Measurements from ENCODE around the gene SSBP4.

Gene SSBP4

DNA sequence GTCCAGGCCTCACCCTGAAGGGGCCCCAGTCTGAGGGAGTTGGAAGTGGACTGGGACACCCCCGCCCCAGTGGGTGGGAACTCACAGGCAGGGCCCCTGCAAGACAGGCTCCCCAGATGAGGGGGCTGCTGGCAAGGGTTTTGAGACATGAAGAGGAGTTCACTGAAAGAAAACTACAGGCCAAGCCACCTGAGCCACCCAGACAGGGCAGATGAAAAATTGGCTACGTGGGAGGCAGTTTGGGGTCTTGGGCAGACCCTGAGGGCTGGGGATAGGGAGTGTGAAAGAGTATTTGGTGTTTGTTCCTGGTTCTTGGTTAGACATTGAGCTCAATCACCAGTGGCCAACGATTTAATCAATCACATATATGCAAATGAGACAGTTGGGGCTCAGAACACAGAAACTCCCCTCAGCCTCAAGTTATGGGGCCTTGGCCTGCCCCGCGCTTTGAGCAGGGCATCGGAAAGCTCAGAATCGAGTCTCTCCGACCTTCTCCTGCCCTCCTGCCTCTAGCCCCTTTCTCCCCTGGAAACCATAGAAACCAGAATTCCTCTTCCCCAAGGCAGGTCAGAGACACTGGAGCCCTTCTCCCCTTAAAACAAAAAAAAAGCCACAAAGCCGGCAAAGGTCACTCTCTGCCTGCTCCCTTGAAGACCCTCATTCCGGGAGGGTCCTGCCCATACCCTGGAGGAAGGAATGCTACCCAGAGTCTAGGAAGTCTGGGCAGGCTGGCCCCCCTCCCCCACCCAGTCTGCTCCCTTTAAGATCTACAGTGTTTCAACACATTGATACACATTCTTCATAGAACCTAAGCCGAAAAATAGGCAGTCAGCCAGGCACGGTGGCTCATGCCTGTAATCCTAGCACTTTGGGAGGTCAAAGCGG lies 20.1 kb downstream of the SSBP4 start:
- H3K4me1 ChIP-seq (ENCODE audit: control insufficient read depth, low read depth, low read length), result peaks cover 10% of the 10 kb centered on the region
- H2BK120ac ChIP-seq (ENCODE audit: low read depth, low read length), result no peak overlapping the region
- peak overlapping the region; percentile 41 for H2BK5ac ChIP-seq (ENCODE audit: low read length)
- H3K56ac ChIP-seq (ENCODE audit: low read length), result peak overlapping the region; percentile 93
- H3K18ac ChIP-seq (ENCODE audit: low read length), result peak overlapping the region; percentile 76
- no peak overlapping the region for H3K4ac ChIP-seq (ENCODE audit: low read depth, low read length)
- H3K9ac ChIP-seq (ENCODE audit: low read length), result peak overlapping the region; percentile 73
- H3K27me3 ChIP-seq (ENCODE audit: insufficient read depth, low read length, poor library complexity), result no peaks in the 10 kb centered on the region
- no peak overlapping the region for H3K4me2 ChIP-seq (ENCODE audit: low read length)
- no CpG with 5 or more reads among the region's 13 CpGs for WGBS (ENCODE audit: extremely low coverage, insufficient coverage, low lambda C conversion rate)
- no peak overlapping the region for H3K4me3 ChIP-seq (ENCODE audit: low read length)
- no peak overlapping the region for H2AK5ac ChIP-seq (ENCODE audit: low read length)
- H3K36me3 ChIP-seq (ENCODE audit: control insufficient read depth, insufficient read depth, low read length), result peaks cover 4% of the 10 kb centered on the region
- H3K27ac ChIP-seq (ENCODE audit: low read depth, low read length), result peak overlapping the region; percentile 90
- DNase-seq, result no peak
- H4K5ac ChIP-seq (ENCODE audit: low read length), result no peak overlapping the region
- H2BK15ac ChIP-seq (replicated peaks; ENCODE audit: low read depth), result no peak overlapping the region
- no peaks in the 10 kb centered on the region for H3K79me1 ChIP-seq (ENCODE audit: low read length)
- peak overlapping the region; percentile 7 for H4K8ac ChIP-seq (ENCODE audit: low read depth, low read length)
- H3K79me2 ChIP-seq (ENCODE audit: control insufficient read depth, insufficient read depth, low read length), result no peaks in the 10 kb centered on the region
- H3K23ac ChIP-seq (ENCODE audit: low read length), result no peak overlapping the region

- H3K4me3 ChIP-seq (ENCODE audit: low read length), result no peak overlapping the region
- H3K18ac ChIP-seq (ENCODE audit: low read length), result no peak overlapping the region
- H3K27me3 ChIP-seq (ENCODE audit: insufficient read depth, low read length, poor library complexity), result no peaks in the 10 kb centered on the region
- no peak overlapping the region for H4K5ac ChIP-seq (ENCODE audit: low read length)
- H2BK15ac ChIP-seq (replicated peaks; ENCODE audit: low read depth), result no peak overlapping the region
- H3K9ac ChIP-seq (ENCODE audit: low read length), result no peak overlapping the region
- H2BK5ac ChIP-seq (ENCODE audit: low read length), result no peak overlapping the region
- H3K27ac ChIP-seq (ENCODE audit: low read depth, low read length), result peak overlapping the region; percentile 90
- no peak overlapping the region for H3K23ac ChIP-seq (ENCODE audit: low read length)
- H2BK120ac ChIP-seq (ENCODE audit: low read depth, low read length), result no peak overlapping the region
- H3K79me1 ChIP-seq (ENCODE audit: low read length), result no peaks in the 10 kb centered on the region
- H3K4me2 ChIP-seq (ENCODE audit: low read length), result no peak overlapping the region
- H4K8ac ChIP-seq (ENCODE audit: low read depth, low read length), result no peak overlapping the region
- peaks cover 10% of the 10 kb centered on the region for H3K4me1 ChIP-seq (ENCODE audit: control insufficient read depth, low read depth, low read length)
- WGBS (ENCODE audit: extremely low coverage, insufficient coverage, low lambda C conversion rate), result no CpG with 5 or more reads among the region's 9 CpGs
- no peaks in the 10 kb centered on the region for H3K79me2 ChIP-seq (ENCODE audit: control insufficient read depth, insufficient read depth, low read length)
- H3K56ac ChIP-seq (ENCODE audit: low read length), result peak overlapping the region; percentile 34
- no peak overlapping the region for H3K4ac ChIP-seq (ENCODE audit: low read depth, low read length)
- no peak overlapping the region for H2AK5ac ChIP-seq (ENCODE audit: low read length)
- H3K36me3 ChIP-seq (ENCODE audit: control insufficient read depth, insufficient read depth, low read length), result peaks cover 4% of the 10 kb centered on the region
- no peak for DNase-seq
These were observed 20.7 kb downstream of the SSBP4 start for GRCh38 chr19:18439910-18440237.

GRCh38 chr19:18440415-18440877 lies 21.2 kb downstream of the SSBP4 start:
- WGBS (ENCODE audit: extremely low coverage, insufficient coverage, low lambda C conversion rate), result no CpG with 5 or more reads among the region's 11 CpGs
- H3K27ac ChIP-seq (ENCODE audit: low read depth, low read length), result no peak overlapping the region
- DNase-seq, result peak; percentile 54

GRCh38 chr19:18440936-18441803 lies 22.0 kb downstream of the SSBP4 start:
- Histone ChIP-seq H3K4me3 (ENCODE audit: low read length) (no peak overlapping the region), H3K27me3 (ENCODE audit: insufficient read depth, low read length, poor library complexity) (no peaks in the 10 kb centered on the region), H3K27ac (ENCODE audit: low read depth, low read length) (no peak overlapping the region), H2AK5ac (ENCODE audit: low read length) (no peak overlapping the region), H3K36me3 (ENCODE audit: control insufficient read depth, insufficient read depth, low read length) (peaks cover under 1% of the 10 kb centered on the region), H3K56ac (ENCODE audit: low read length) (no peak overlapping the region), H2BK120ac (ENCODE audit: low read depth, low read length) (no peak overlapping the region), H3K23ac (ENCODE audit: low read length) (no peak overlapping the region), H3K4ac (ENCODE audit: low read depth, low read length) (no peak overlapping the region), H3K18ac (ENCODE audit: low read length) (no peak overlapping the region), H3K79me1 (ENCODE audit: low read length) (no peaks in the 10 kb centered on the region), H2BK15ac (replicated peaks; ENCODE audit: low read depth) (no peak overlapping the region), H4K8ac (ENCODE audit: low read depth, low read length) (no peak overlapping the region), H2BK5ac (ENCODE audit: low read length) (no peak overlapping the region), H3K4me1 (ENCODE audit: control insufficient read depth, low read depth, low read length) (peaks cover 10% of the 10 kb centered on the region), H4K5ac (ENCODE audit: low read length) (no peak overlapping the region), H3K79me2 (ENCODE audit: control insufficient read depth, insufficient read depth, low read length) (no peaks in the 10 kb centered on the region), H3K4me2 (ENCODE audit: low read length) (no peak overlapping the region), H3K9ac (ENCODE audit: low read length) (no peak overlapping the region)
- no peak for DNase-seq
- no CpG with 5 or more reads among the region's 23 CpGs for WGBS (ENCODE audit: extremely low coverage, insufficient coverage, low lambda C conversion rate)

More at GRCh38 chr19:18440415-18440877, 21.2 kb downstream of the SSBP4 start:
- Histone ChIP-seq H2BK15ac (replicated peaks; ENCODE audit: low read depth) (no peak overlapping the region), H2AK5ac (ENCODE audit: low read length) (no peak overlapping the region), H3K4me1 (ENCODE audit: control insufficient read depth, low read depth, low read length) (peaks cover 10% of the 10 kb centered on the region), H2BK5ac (ENCODE audit: low read length) (no peak overlapping the region), H3K56ac (ENCODE audit: low read length) (no peak overlapping the region), H3K9ac (ENCODE audit: low read length) (no peak overlapping the region), H3K79me1 (ENCODE audit: low read length) (no peaks in the 10 kb centered on the region), H3K4me2 (ENCODE audit: low read length) (no peak overlapping the region), H3K27me3 (ENCODE audit: insufficient read depth, low read length, poor library complexity) (no peaks in the 10 kb centered on the region), H3K4me3 (ENCODE audit: low read length) (no peak overlapping the region), H3K23ac (ENCODE audit: low read length) (no peak overlapping the region), H4K8ac (ENCODE audit: low read depth, low read length) (no peak overlapping the region), H3K4ac (ENCODE audit: low read depth, low read length) (no peak overlapping the region), H3K79me2 (ENCODE audit: control insufficient read depth, insufficient read depth, low read length) (no peaks in the 10 kb centered on the region), H2BK120ac (ENCODE audit: low read depth, low read length) (no peak overlapping the region), H3K18ac (ENCODE audit: low read length) (no peak overlapping the region), H3K36me3 (ENCODE audit: control insufficient read depth, insufficient read depth, low read length) (peaks cover 4% of the 10 kb centered on the region), H4K5ac (ENCODE audit: low read length) (no peak overlapping the region)

GRCh38 chr19:18441804-18442788 lies 22.9 kb downstream of the SSBP4 start:
- no peaks in the 10 kb centered on the region for H3K27me3 ChIP-seq (ENCODE audit: insufficient read depth, low read length, poor library complexity)
- DNase-seq, result no peak
- H3K23ac ChIP-seq (ENCODE audit: low read length), result no peak overlapping the region
- no peak overlapping the region for H2BK15ac ChIP-seq (replicated peaks; ENCODE audit: low read depth)
- H2BK120ac ChIP-seq (ENCODE audit: low read depth, low read length), result no peak overlapping the region
- H4K8ac ChIP-seq (ENCODE audit: low read depth, low read length), result no peak overlapping the region
- peaks cover 10% of the 10 kb centered on the region for H3K4me1 ChIP-seq (ENCODE audit: control insufficient read depth, low read depth, low read length)
- WGBS (ENCODE audit: extremely low coverage, insufficient coverage, low lambda C conversion rate), result 100% methylated on average over 2 of the region's 5 CpGs
- H3K4me3 ChIP-seq (ENCODE audit: low read length), result no peak overlapping the region
- H3K27ac ChIP-seq (ENCODE audit: low read depth, low read length), result no peak overlapping the region
- no peaks in the 10 kb centered on the region for H3K79me1 ChIP-seq (ENCODE audit: low read length)
- H3K9ac ChIP-seq (ENCODE audit: low read length), result no peak overlapping the region
- no peak overlapping the region for H2BK5ac ChIP-seq (ENCODE audit: low read length)
- H3K36me3 ChIP-seq (ENCODE audit: control insufficient read depth, insufficient read depth, low read length), result no peaks in the 10 kb centered on the region
- H3K18ac ChIP-seq (ENCODE audit: low read length), result no peak overlapping the region
- H3K79me2 ChIP-seq (ENCODE audit: control insufficient read depth, insufficient read depth, low read length), result no peaks in the 10 kb centered on the region
- no peak overlapping the region for H4K5ac ChIP-seq (ENCODE audit: low read length)
- H3K56ac ChIP-seq (ENCODE audit: low read length), result no peak overlapping the region
- no peak overlapping the region for H2AK5ac ChIP-seq (ENCODE audit: low read length)
- H3K4me2 ChIP-seq (ENCODE audit: low read length), result no peak overlapping the region
- H3K4ac ChIP-seq (ENCODE audit: low read depth, low read length), result no peak overlapping the region

All from mesendoderm (in vitro differentiated cells).